Left ventricle myocardium inferior (tissue), 1 donor: ENCODE results near the gene GNL1. TPM values are rescaled to one million over a fixed set of nuclear protein-coding genes. Genes with fewer than 3 reads are reported as not detected.

Experiments
- DNase-seq: peaks from one replicate; pipeline ENCODE4 v3.0.0-alpha.2; 2020
- H3K27ac ChIP-seq: fragments of 200-600 bp; replicated peaks from 2 replicates; pipeline ENCODE4 v1.8.0; 2021
- H3K27me3 ChIP-seq: fragments of 200-600 bp; 2 replicates; pipeline ENCODE4 v1.8.0; 2021; ENCODE audit warnings: low read depth
- H3K36me3 ChIP-seq: fragments of 200-600 bp; 2 replicates; pipeline ENCODE4 v1.8.0; 2021
- H3K4me1 ChIP-seq: fragments of 200-600 bp; 2 replicates; pipeline ENCODE4 v1.8.0; 2021
- H3K4me3 ChIP-seq: fragments of 200-600 bp; 2 replicates; pipeline ENCODE4 v1.8.0; 2021; ENCODE audit warnings: mild to moderate bottlenecking, moderate library complexity
- H3K9me3 ChIP-seq: fragments of 200-600 bp; replicated peaks from 2 replicates; pipeline ENCODE4 v1.8.0; 2021
- CTCF ChIP-seq: fragments of 200-600 bp; IDR thresholded peaks from 2 replicates; pipeline ENCODE4 v1.8.0; 2021; ENCODE audit warnings: antibody characterized with exemption, mild to moderate bottlenecking, borderline replicate concordance
- intact Hi-C: fragments of 100-400 bp; cut with micrococcal nuclease; formaldehyde crosslinking; loops from one replicate; pipeline ENCODE4 v1.11.0; 2022
- total RNA-seq: library from RNA; stranded (reverse); fragmentation: NEBNext Ultra II Directional; extraction: Animal tissue kit (Norgen Biotek cat#: 25700); gene quantifications from one replicate; pipeline ENCODE4 v1.2.1, GENCODE V29; 2021
- donor health status: DM: no; HTN: yes; CAD: no; lungs with severe emphysema.

Gene GNL1
- total RNA-seq, 1 donor from 2014 or later = 18.3 TPM

GRCh38 chr6:30591008-30591407, 34.7 kb upstream of the GNL1 start:
- no peaks in the 10 kb centered on the region for H3K4me1 ChIP-seq
- H3K4me3 ChIP-seq = no peak overlapping the region
- no peak for TF ChIP-seq CTCF
- intact Hi-C loops = no loop called here
- H3K36me3 ChIP-seq = peaks cover 91% of the 10 kb centered on the region
- no peak for DNase-seq
- no peaks in the 10 kb centered on the region for H3K27me3 ChIP-seq
- H3K27ac ChIP-seq = peak overlapping the region; percentile 19
- no peaks in the 10 kb centered on the region for H3K9me3 ChIP-seq

GRCh38 chr6:30590509-30590908, 34.2 kb upstream of the GNL1 start:
- intact Hi-C loops = no loop called here
- no peak for TF ChIP-seq CTCF
- no peaks in the 10 kb centered on the region for H3K4me1 ChIP-seq
- no peak overlapping the region for H3K4me3 ChIP-seq
- no peak for DNase-seq
- H3K9me3 ChIP-seq = no peaks in the 10 kb centered on the region
- H3K27ac ChIP-seq = peak overlapping the region; percentile 19
- H3K27me3 ChIP-seq = no peaks in the 10 kb centered on the region
- H3K36me3 ChIP-seq = peaks cover 96% of the 10 kb centered on the region

- Histone ChIP-seq H3K27me3 (no peaks in the 10 kb centered on the region), H3K27ac (no peak overlapping the region), H3K36me3 (peaks cover 98% of the 10 kb centered on the region), H3K9me3 (no peaks in the 10 kb centered on the region), H3K4me1 (no peaks in the 10 kb centered on the region), H3K4me3 (no peak overlapping the region)
- TF ChIP-seq CTCF = no peak
- intact Hi-C loops = no loop called here
- no peak for DNase-seq
Measured at GRCh38 chr6:30589754-30590358, 33.6 kb upstream of the GNL1 start.

GRCh38 chr6:30583921-30584320, 27.6 kb upstream of the GNL1 start:
- no peak overlapping the region for H3K27ac ChIP-seq
- no peak overlapping the region for H3K4me3 ChIP-seq
- no peak for DNase-seq
- no peak for TF ChIP-seq CTCF
- H3K4me1 ChIP-seq = no peaks in the 10 kb centered on the region
- H3K27me3 ChIP-seq = no peaks in the 10 kb centered on the region
- intact Hi-C loops = no loop called here
- H3K36me3 ChIP-seq = peaks cover 98% of the 10 kb centered on the region
- no peaks in the 10 kb centered on the region for H3K9me3 ChIP-seq

- intact Hi-C loops = no loop called here
- peaks cover 20% of the 10 kb centered on the region for H3K4me1 ChIP-seq
Measured at GRCh38 chr6:30578051-30578450, 21.8 kb upstream of the GNL1 start.

More at GRCh38 chr6:30578051-30578450, 21.8 kb upstream of the GNL1 start:
- no peak overlapping the region for H3K4me3 ChIP-seq
- H3K36me3 ChIP-seq = peaks cover 58% of the 10 kb centered on the region
- H3K27ac ChIP-seq = no peak overlapping the region
- H3K27me3 ChIP-seq = no peaks in the 10 kb centered on the region
- no peak for TF ChIP-seq CTCF
- no peak for DNase-seq
- H3K9me3 ChIP-seq = no peaks in the 10 kb centered on the region
